CD4-positive, alpha-beta T cell (primary cell): ENCODE data around the gene HOXB7. TPM values are rescaled to one million over a fixed set of nuclear protein-coding genes. Genes with fewer than 3 reads are reported as not detected.

Experiments used
- ATAC-seq: fragments of 200-7000 bp; cut with Tn5 transposase; one replicate; pipeline ENCODE4 v1.10.0; 2022; ENCODE audit warnings: mild to moderate bottlenecking; ENCODE audit not compliant: poor library complexity
- CTCF ChIA-PET: fragments of 350-600 bp; sonication (Branson Sonifier 250); formaldehyde crosslinking; loops from one replicate; lab custom pipeline; 2021; ENCODE audit warnings: antibody characterized with exemption, inconsistent platforms; lab: Charles Lee
- POLR2A ChIA-PET: fragments of 350-600 bp; sonication (Branson Sonifier 250); formaldehyde crosslinking; loops from one replicate; lab custom pipeline; 2021; ENCODE audit warnings: antibody characterized with exemption, inconsistent platforms; lab: Charles Lee
- DNase-seq, 14 experiments: peaks; one replicate each; pipeline ENCODE4 v3.0.0-alpha.2; 2013 to 2020; ENCODE audit warnings: mixed read lengths in 2 of 14
- H3K27ac ChIP-seq, 2 donors: one replicate each; pipeline versions ENCODE4 v1.5.1 to v1.7.0; 2013; ENCODE audit warnings: low read length in 2 of 2, low read depth in 1 of 2, mild to moderate bottlenecking in 1 of 2
- H3K27me3 ChIP-seq, 2 experiments: 1 replicate in 1 of 2; 2 replicates in 1 of 2; pipeline versions ENCODE4 v1.6.1 to v1.7.0; 2013; ENCODE audit warnings: low read length in 2 of 2, control low read depth in 1 of 2, mild to moderate bottlenecking in 1 of 2, moderate library complexity in 1 of 2; ENCODE audit not compliant: insufficient read depth in 2 of 2, control insufficient read depth in 1 of 2
- H3K36me3 ChIP-seq: one replicate; pipeline ENCODE4 v1.6.1; 2013; ENCODE audit warnings: low read length, control low read depth; ENCODE audit not compliant: insufficient read depth
- H3K4me1 ChIP-seq: one replicate; pipeline ENCODE4 v1.6.1; 2013; ENCODE audit warnings: low read length, control low read depth; ENCODE audit not compliant: insufficient read depth
- H3K4me3 ChIP-seq: one replicate; pipeline ENCODE4 v1.5.1; 2013; ENCODE audit warnings: mild to moderate bottlenecking, low read length, moderate library complexity
- H3K9me3 ChIP-seq, 2 experiments: 1 replicate in 1 of 2; 2 replicates in 1 of 2; pipeline versions ENCODE4 v1.6.1 to v1.7.0; 2013; ENCODE audit warnings: low read length in 2 of 2, mild to moderate bottlenecking in 2 of 2, control low read depth in 1 of 2, moderate library complexity in 1 of 2; ENCODE audit not compliant: control insufficient read depth in 1 of 2, insufficient read depth in 1 of 2
- H3K27ac Mint-ChIP-seq: one replicate; pipeline ENCODE4 v1.8.0; 2020; ENCODE audit warnings: mixed read lengths
- H3K27me3 Mint-ChIP-seq: one replicate; pipeline ENCODE4 v1.8.0; 2021; ENCODE audit warnings: mixed read lengths
- H3K36me3 Mint-ChIP-seq: one replicate; pipeline ENCODE4 v1.8.0; 2021; ENCODE audit warnings: low read depth, mixed read lengths
- H3K4me1 Mint-ChIP-seq: one replicate; pipeline ENCODE4 v1.8.0; 2021; ENCODE audit warnings: low read depth, mixed read lengths
- H3K4me3 Mint-ChIP-seq: one replicate; pipeline ENCODE4 v1.8.0; 2020; ENCODE audit warnings: mild to moderate bottlenecking, mixed read lengths
- H3K9me3 Mint-ChIP-seq: one replicate; pipeline ENCODE4 v1.8.0; 2020; ENCODE audit warnings: mixed read lengths
- CTCF ChIP-seq: fragments of 200-600 bp; IDR thresholded peaks from one replicate; pipeline ENCODE4 v1.8.0; 2022; ENCODE audit warnings: antibody characterized with exemption, mild to moderate bottlenecking
- intact Hi-C, 2 experiments: fragments of 100-400 bp; cut with DNase I in 1 of 2; cut with micrococcal nuclease in 1 of 2; formaldehyde crosslinking; loops; one replicate each; pipeline versions ENCODE4 v1.15.1 to v1.9.0; 2023 to 2025; cut with DNase I, micrococcal nuclease
- total RNA-seq, 174 experiments: library from RNA in 2 of 174; stranded (reverse) in 2 of 174; gene quantifications; one replicate each; pipeline ENCODE4 v1.2.3 and lab custom pipeline; 2021 to 2026

The HOXB7 gene
- total RNA-seq, 2 experiments from 2014 or later = not detected

GRCh38 chr17:48639136-48639535, 28.3 kb upstream of the HOXB7 start:
- Histone ChIP-seq H3K4me1 (peaks cover 29% of the 10 kb centered on the region), H3K36me3 (no peaks in the 10 kb centered on the region), H3K27ac (no peak overlapping the region), H3K4me3 (no peak overlapping the region), H3K27me3 (peaks cover 88 to 98% of the 10 kb centered on the region in 2 experiments), H3K9me3 (peaks cover 0 to 21% of the 10 kb centered on the region in 2 experiments)
- Mint-ChIP-seq H3K4me1 (peaks cover 14% of the 10 kb centered on the region), H3K27me3 (peaks cover 100% of the 10 kb centered on the region), H3K9me3 (no peaks in the 10 kb centered on the region), H3K27ac (no peak overlapping the region), H3K4me3 (no peak overlapping the region), H3K36me3 (no peaks in the 10 kb centered on the region)
- CTCF ChIA-PET = no interaction called here
- TF ChIP-seq CTCF = no peak
- POLR2A ChIA-PET = no interaction called here
- no peak for ATAC-seq
- no peak for DNase-seq
- intact Hi-C loops = no loop called here

- H3K36me3 Mint-ChIP-seq = no peaks in the 10 kb centered on the region
- ATAC-seq = no peak
- Histone ChIP-seq H3K9me3 (peaks cover 0 to 29% of the 10 kb centered on the region in 2 experiments), H3K4me1 (peaks cover 34% of the 10 kb centered on the region), H3K36me3 (no peaks in the 10 kb centered on the region), H3K4me3 (no peak overlapping the region), H3K27me3 (peaks cover 85 to 97% of the 10 kb centered on the region in 2 experiments), H3K27ac (no peak overlapping the region)
- TF ChIP-seq CTCF = no peak
- intact Hi-C loops = no loop called here
- no peak overlapping the region for H3K4me3 Mint-ChIP-seq
- H3K9me3 Mint-ChIP-seq = no peaks in the 10 kb centered on the region
- peaks cover 98% of the 10 kb centered on the region for H3K27me3 Mint-ChIP-seq
- CTCF ChIA-PET = interaction anchor here (1.2 to 3.2 kb wide), 5 partner anchors 11 to 186 kb away, joined by 3 to 19 read pairs (median 6); partner anchors contain the start of gene HOXB9
- no peak overlapping the region for H3K27ac Mint-ChIP-seq
- peaks cover 19% of the 10 kb centered on the region for H3K4me1 Mint-ChIP-seq
- POLR2A ChIA-PET = interaction anchor here (1.7 kb wide), 1 partner anchor 10 kb away, joined by 4 read pairs; no protein-coding TSS in a partner anchor
- no peak for DNase-seq
These were observed 26.8 kb upstream of the HOXB7 start for GRCh38 chr17:48637323-48638260.

GRCh38 chr17:48636177-48637018, 25.6 kb upstream of the HOXB7 start:
- Mint-ChIP-seq H3K36me3 (no peaks in the 10 kb centered on the region), H3K27ac (no peak overlapping the region), H3K9me3 (no peaks in the 10 kb centered on the region), H3K4me1 (peaks cover 13% of the 10 kb centered on the region), H3K27me3 (peaks cover 98% of the 10 kb centered on the region), H3K4me3 (no peak overlapping the region)
- H3K27me3 ChIP-seq = peaks cover 85 to 97% of the 10 kb centered on the region in 2 experiments
- H3K4me1 ChIP-seq = peaks cover 22% of the 10 kb centered on the region
- ATAC-seq (peak; percentile 83), DNase-seq (peak; percentile 45 to 82 (median 58))
- TF ChIP-seq CTCF = peak; percentile 74
- ChIA-PET POLR2A (interaction anchor here (0.6 to 1.7 kb wide), 2 partner anchors 9 to 32 kb away, joined by 3 to 4 read pairs; no protein-coding TSS in a partner anchor), CTCF (interaction anchor here (0.6 to 3.2 kb wide), 29 partner anchors 10 to 1671 kb away, joined by 3 to 19 read pairs (median 4); partner anchors contain the start of gene HOXB9)
- H3K36me3 ChIP-seq = no peaks in the 10 kb centered on the region
- no peak overlapping the region for H3K4me3 ChIP-seq
- H3K27ac ChIP-seq = no peak overlapping the region
- intact Hi-C loops = no loop called here
- H3K9me3 ChIP-seq = peaks cover 0 to 20% of the 10 kb centered on the region in 2 experiments
